SK-N-SH (cell line): ENCODE results near the gene TRANK1. TPM values are rescaled to one million over a fixed set of nuclear protein-coding genes. Genes with fewer than 3 reads are reported as not detected.

Experiments
- CTCF ChIA-PET: fragments of 300-600, 350-600 bp; formaldehyde crosslinking; extraction: SDS; loops from one replicate; lab custom pipeline; 2021; lab: Yijun Ruan, JAX
- POLR2A ChIA-PET: fragments of 350-600 bp; sonication (Branson Sonifier 250); formaldehyde crosslinking; extraction: SDS; loops from one replicate; lab custom pipeline; 2020; ENCODE audit warnings: antibody characterized with exemption, inconsistent platforms; lab: Yijun Ruan, JAX
- DNase-seq: peaks from one replicate; pipeline ENCODE4 v3.0.0; 2012
- H2AFZ ChIP-seq: fragments of 200-600 bp; sonication (generic); 2 replicates; pipeline ENCODE4 v1.8.1; 2016; ENCODE audit warnings: antibody characterized with exemption, mild to moderate bottlenecking, low read depth
- H3F3A ChIP-seq: fragments of 200-600 bp; sonication (generic); replicated peaks from 2 replicates; pipeline ENCODE3; 2016; ENCODE audit warnings: antibody characterized with exemption, mild to moderate bottlenecking; ENCODE audit not compliant: insufficient read depth
- H3K27ac ChIP-seq, 2 experiments: fragments of 200-500 bp in 1 of 2; fragments of 200-600 bp in 1 of 2; sonication (Bioruptor generic) in 1 of 2; sonication (generic), shearing (Covaris generic) in 1 of 2; 2 replicates each; pipeline versions ENCODE4 v1.5.1 to v1.6.1; 2014 to 2016; ENCODE audit warnings: low read depth in 2 of 2, inconsistent platforms in 1 of 2, low read length in 1 of 2, mild to moderate bottlenecking in 1 of 2, mixed read lengths in 1 of 2
- H3K27me3 ChIP-seq: fragments of 200-600 bp; sonication (generic), shearing (Covaris generic); 2 replicates; pipeline ENCODE4 v1.6.1; 2016; ENCODE audit warnings: mixed run types; ENCODE audit not compliant: insufficient read depth
- H3K36me3 ChIP-seq, 2 experiments: fragments of 200-500 bp in 1 of 2; fragments of 200-600 bp in 1 of 2; sonication (Bioruptor generic) in 1 of 2; sonication (generic) in 1 of 2; replicated peaks in 1 of 2; 2 replicates each; pipeline versions ENCODE3 to v1.5.1; 2014 to 2016; ENCODE audit warnings: low read length in 1 of 2, mild to moderate bottlenecking in 1 of 2; ENCODE audit not compliant: insufficient read depth in 2 of 2, control insufficient read depth in 1 of 2
- H3K4me1 ChIP-seq, 2 experiments: fragments of 200-500 bp in 1 of 2; fragments of 200-600 bp in 1 of 2; sonication (Bioruptor generic) in 1 of 2; sonication (generic), shearing (Covaris generic) in 1 of 2; 2 replicates each; pipeline versions ENCODE4 v1.5.1 to v1.6.1; 2014 to 2016; ENCODE audit warnings: low read depth in 1 of 2, low read length in 1 of 2, mixed run types in 1 of 2; ENCODE audit not compliant: insufficient read depth in 2 of 2, control insufficient read depth in 1 of 2
- H3K4me2 ChIP-seq: fragments of 200-600 bp; sonication (generic), shearing (Covaris generic); 2 replicates; pipeline ENCODE4 v1.6.1; 2017; ENCODE audit warnings: mixed run types
- H3K4me3 ChIP-seq, 2 experiments: fragments of 200-500 bp in 1 of 2; fragments of 200-600 bp in 1 of 2; sonication (Bioruptor generic) in 1 of 2; sonication (generic), shearing (Covaris generic) in 1 of 2; 2 replicates each; pipeline versions ENCODE4 v1.5.1 to v1.8.1; 2014 to 2016; ENCODE audit warnings: low read depth in 2 of 2, inconsistent platforms in 1 of 2, low read length in 1 of 2, mild to moderate bottlenecking in 1 of 2, mixed read lengths in 1 of 2, moderate library complexity in 1 of 2
- H3K79me2 ChIP-seq: fragments of 200-600 bp; sonication (generic); 2 replicates; pipeline ENCODE4 v1.8.1; 2017; ENCODE audit warnings: mild to moderate bottlenecking; ENCODE audit not compliant: insufficient read depth
- H3K9ac ChIP-seq: fragments of 200-600 bp; sonication (generic); 2 replicates; pipeline ENCODE4 v1.6.1; 2017; ENCODE audit warnings: mixed run types
- H3K9me2 ChIP-seq: fragments of 200-600 bp; sonication (generic); 2 replicates; pipeline ENCODE4 v1.6.1; 2017; ENCODE audit warnings: mixed run types
- H3K9me3 ChIP-seq: fragments of 200-600 bp; sonication (generic); 2 replicates; pipeline ENCODE4 v1.6.1; 2017; ENCODE audit warnings: mixed run types, mild to moderate bottlenecking, moderate library complexity
- H4K20me1 ChIP-seq: fragments of 200-600 bp; sonication (generic); 2 replicates; pipeline ENCODE4 v1.6.1; 2017; ENCODE audit warnings: mild to moderate bottlenecking, mixed run types; ENCODE audit not compliant: insufficient read depth
- CHD2 ChIP-seq: fragments of 150-350 bp; IDR thresholded peaks from 2 replicates; pipeline ENCODE4 v1.6.1; 2018; ENCODE audit warnings: low read length; ENCODE audit not compliant: partially characterized antibody
- CTCF ChIP-seq: fragments of 200-600 bp; sonication (generic); IDR thresholded peaks from 2 replicates; pipeline ENCODE4 v1.6.1; 2017; ENCODE audit warnings: antibody characterized with exemption, mild to moderate bottlenecking, moderate library complexity
- FOXM1 ChIP-seq: IDR thresholded peaks from 2 replicates; pipeline ENCODE4 v1.4.0; 2012; ENCODE audit warnings: low read depth, mild to moderate bottlenecking
- IRF3 ChIP-seq: fragments of 150-350 bp; IDR thresholded peaks from 2 replicates; pipeline ENCODE4 v1.6.1; 2016; ENCODE audit warnings: mild to moderate bottlenecking, low read depth, low read length
- MAX ChIP-seq: IDR thresholded peaks from 2 replicates; pipeline ENCODE4 v1.4.0; 2012; ENCODE audit warnings: low read depth
- NRF1 ChIP-seq: IDR thresholded peaks from 2 replicates; pipeline ENCODE4 v1.6.1; 2012; ENCODE audit warnings: low read depth, mild to moderate bottlenecking, low read length
- PBX3 ChIP-seq: IDR thresholded peaks from 2 replicates; pipeline ENCODE4; 2012
- POLR2AphosphoS5 ChIP-seq: IDR thresholded peaks from 2 replicates; pipeline ENCODE4 v1.6.1; 2012; ENCODE audit warnings: low read depth, low read length
- REST ChIP-seq: IDR thresholded peaks from 2 replicates; pipeline ENCODE4 v1.6.1; 2012; ENCODE audit warnings: mild to moderate bottlenecking, low read depth, low read length, moderate library complexity
- RFX5 ChIP-seq: IDR thresholded peaks from 2 replicates; pipeline ENCODE4 v1.6.1; 2012; ENCODE audit warnings: mild to moderate bottlenecking, improper control_type of control experiment, low read length
- TCF12 ChIP-seq: IDR thresholded peaks from 2 replicates; pipeline ENCODE4 v1.4.0; 2012
- TEAD4 ChIP-seq: IDR thresholded peaks from 2 replicates; pipeline ENCODE4 v1.4.0; 2012; ENCODE audit warnings: mild to moderate bottlenecking, borderline replicate concordance; ENCODE audit not compliant: insufficient read depth
- USF2 ChIP-seq: fragments of 150-350 bp; IDR thresholded peaks from 2 replicates; pipeline ENCODE4 v1.6.1; 2017; ENCODE audit warnings: antibody characterized with exemption, low read length, low read depth, borderline replicate concordance
- YY1 ChIP-seq: IDR thresholded peaks from 2 replicates; pipeline ENCODE4 v1.4.0; 2012; ENCODE audit warnings: low read depth, mild to moderate bottlenecking
- WGBS: methylation state at CpG from one replicate; pipeline ENCODE4 v1.1.6; 2017; ENCODE audit warnings: low lambda C conversion rate; 5-methylcytosine and 5-hydroxymethylcytosine counted together
- polyA plus RNA-seq, 3 experiments: library from polyadenylated mRNA; depleted of rRNA; stranded (reverse); fragments of >200 nt; gene quantifications; 2 replicates each; pipeline ENCODE4 v1.2.3, GENCODE V29; 2012

The TRANK1 gene
- polyA plus RNA-seq, 1 of the 3 experiments (the other 2 are of a cell fraction) = 0.16 TPM

GRCh38 chr3:36893137-36893557, 51.7 kb downstream of the TRANK1 start (continued):
- TF ChIP-seq REST (no peak), TCF12 (no peak)

- H3F3A ChIP-seq = no peaks in the 10 kb centered on the region
- DNase-seq = no peak
- no peaks in the 10 kb centered on the region for H3K79me2 ChIP-seq
- H3K4me3 ChIP-seq = no peak overlapping the region
- CTCF ChIA-PET = interaction anchor here (1.4 kb wide), 1 partner anchor 48 kb away, joined by 4 read pairs; no protein-coding TSS in a partner anchor
- no peaks in the 10 kb centered on the region for H3K9me3 ChIP-seq
- H3K36me3 ChIP-seq = no peaks in the 10 kb centered on the region
- no peaks in the 10 kb centered on the region for H4K20me1 ChIP-seq
- POLR2A ChIA-PET = no interaction called here
- H3K9ac ChIP-seq = no peak overlapping the region
- no peaks in the 10 kb centered on the region for H3K27me3 ChIP-seq
- 87% methylated on average over 12 of the region's 12 CpGs for WGBS
- TF ChIP-seq USF2 (no peak), RFX5 (no peak)
- TF ChIP-seq, all 33 proteins: peak for 0
- Histone ChIP-seq H3K9me2 (no peaks in the 10 kb centered on the region), H3K4me1 (peaks cover 0 to 13% of the 10 kb centered on the region in 2 experiments; a peak in 2 of 4 replicates), H3K27ac (no peak overlapping the region), H2AFZ (0 out of 2 replicates have a peak overlapping the region, but pooled peaks have one; percentile 1), H3K4me2 (no peak overlapping the region)
Observed at GRCh38 chr3:36892457-36893136, 52.3 kb downstream of the TRANK1 start.

- 78% methylated on average over 4 of the region's 4 CpGs for WGBS
- DNase-seq = no peak
- H3K9me2 ChIP-seq = no peaks in the 10 kb centered on the region
- H3K4me2 ChIP-seq = no peak overlapping the region
- no peak overlapping the region for H2AFZ ChIP-seq
- H3K27me3 ChIP-seq = no peaks in the 10 kb centered on the region
- H3K9ac ChIP-seq = no peak overlapping the region
- no peaks in the 10 kb centered on the region for H3F3A ChIP-seq
- H4K20me1 ChIP-seq = no peaks in the 10 kb centered on the region
- ChIA-PET CTCF (interaction anchor here (1.4 kb wide), 2 partner anchors 47 to 67 kb away, joined by 3 to 4 read pairs; no protein-coding TSS in a partner anchor), POLR2A (no interaction called here)
- no peak overlapping the region for H3K4me3 ChIP-seq
- H3K4me1 ChIP-seq = peaks cover 0 to 13% of the 10 kb centered on the region in 2 experiments; a peak in 2 of 4 replicates
- no peaks in the 10 kb centered on the region for H3K79me2 ChIP-seq
- H3K36me3 ChIP-seq = no peaks in the 10 kb centered on the region
- no peaks in the 10 kb centered on the region for H3K9me3 ChIP-seq
- H3K27ac ChIP-seq = no peak overlapping the region
- TF ChIP-seq POLR2AphosphoS5 (no peak), CHD2 (no peak), IRF3 (no peak), NRF1 (no peak), RFX5 (no peak), YY1 (no peak), MAX (no peak), TEAD4 (no peak), PBX3 (no peak), CTCF (no peak), FOXM1 (no peak)
Observed at GRCh38 chr3:36891701-36892160, 53.1 kb downstream of the TRANK1 start.
